HG03139 (cell line): Measurements from ENCODE around the gene ZFYVE28.

Experiments used
- ATAC-seq: cut with Tn5 transposase; IDR thresholded peaks from one replicate; pipeline ENCODE4 v1.9.1; 2021; ENCODE audit not compliant: unreplicated experiment

ZFYVE28 gene

DNA sequence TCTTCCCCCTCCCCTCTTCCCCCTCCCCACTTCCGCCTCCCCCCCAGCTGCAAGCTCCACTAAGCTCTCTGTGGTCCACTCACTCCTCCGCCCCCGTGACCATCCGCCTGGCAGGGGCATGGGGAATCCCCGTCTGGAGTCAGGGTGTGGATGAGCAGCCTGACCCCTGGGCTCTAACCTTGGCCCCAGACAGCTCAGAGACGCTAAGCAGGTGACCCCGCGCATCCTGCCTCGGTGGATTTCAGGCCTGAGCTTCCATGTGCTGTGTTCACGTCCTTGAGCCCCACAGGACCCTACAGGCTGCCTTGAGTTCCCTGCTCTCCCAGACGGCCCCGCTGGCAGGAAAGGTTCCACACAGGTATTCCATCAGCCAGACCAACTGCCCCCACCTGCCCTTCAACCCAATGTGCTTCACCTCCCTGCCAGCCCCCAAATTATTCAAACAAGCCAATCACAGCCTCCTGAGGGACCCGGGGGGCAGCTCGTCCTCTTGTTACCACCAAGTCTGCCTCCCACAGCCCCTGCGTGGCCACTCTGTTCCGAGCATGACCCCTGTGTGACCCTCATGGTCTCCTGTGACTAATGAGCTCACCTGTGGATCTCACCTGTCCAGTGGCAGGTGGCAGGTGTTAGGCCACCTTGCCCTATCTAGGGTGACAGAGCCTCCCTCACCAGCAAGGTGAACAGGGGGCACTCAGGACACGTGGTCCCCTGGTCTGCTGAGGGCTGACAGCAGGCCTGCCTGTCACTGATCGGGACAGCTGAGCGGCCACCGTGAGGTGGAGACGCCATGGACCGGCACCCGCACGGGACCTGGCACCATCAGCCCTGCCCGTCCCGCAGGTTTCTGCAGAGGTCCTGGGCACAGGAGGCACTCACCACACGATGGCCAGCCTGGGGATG is 83.4 kb downstream of the ZFYVE28 start:
- no peak for ATAC-seq

DNA sequence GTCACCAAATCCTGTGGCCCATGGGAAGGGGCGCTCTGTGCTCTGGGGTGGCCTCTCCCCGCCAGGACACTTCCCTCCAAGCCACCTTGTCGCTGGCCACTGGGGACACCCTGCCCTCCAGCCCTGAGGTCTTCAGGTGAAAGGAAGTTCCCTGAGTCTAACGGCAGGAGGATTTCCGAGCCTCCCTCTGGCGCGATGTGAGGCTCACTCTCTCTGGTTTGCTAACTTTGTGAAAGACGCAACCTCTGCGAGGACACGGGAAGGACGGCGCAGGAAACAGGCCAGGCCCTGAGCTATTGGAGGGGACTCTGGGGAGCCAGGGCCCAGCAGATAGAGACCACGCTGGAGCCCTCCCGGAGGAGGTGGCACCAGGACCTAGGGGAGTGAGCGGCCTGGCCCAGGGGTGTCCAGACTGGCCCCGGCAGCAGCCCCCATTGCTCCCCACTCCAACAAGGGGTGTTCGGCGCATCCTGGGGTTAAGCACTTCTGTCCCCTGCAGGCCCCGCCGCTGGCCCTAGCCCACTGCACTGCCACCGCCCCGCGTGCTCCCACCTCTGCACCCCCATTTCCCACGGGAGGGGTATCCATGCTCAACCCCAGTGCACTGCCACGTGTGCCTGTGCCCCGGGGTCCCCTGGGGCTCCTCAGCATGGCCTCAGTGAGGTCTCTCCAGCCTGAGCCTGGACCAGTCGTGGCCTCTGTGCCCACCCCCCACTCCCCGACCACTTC is 84.4 kb downstream of the ZFYVE28 start:
- no peak for ATAC-seq

DNA sequence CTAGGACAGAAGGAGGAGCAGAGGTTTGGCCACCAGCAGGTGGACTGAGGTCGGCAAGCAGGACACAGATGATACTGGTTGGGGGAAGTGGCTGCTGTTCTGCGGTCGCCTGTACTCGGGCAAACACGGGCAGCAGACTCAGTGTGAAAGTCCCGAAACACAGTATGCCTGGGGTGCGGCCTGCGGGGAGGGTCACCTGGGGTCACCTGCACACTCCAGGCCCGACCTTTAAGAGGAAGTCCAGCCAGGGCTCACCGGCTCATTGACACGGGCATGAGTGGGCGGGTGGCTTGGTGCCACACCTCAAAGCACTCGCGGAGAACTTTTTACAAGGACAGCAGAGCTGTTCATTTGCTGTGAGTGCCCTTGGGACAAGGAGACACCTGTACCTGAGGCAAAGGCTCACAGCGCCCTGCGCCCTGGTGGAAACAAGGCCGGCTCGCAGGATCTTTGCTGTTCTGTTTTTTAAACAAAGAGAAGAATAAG is 85.0 kb downstream of the ZFYVE28 start:
- no peak for ATAC-seq

DNA sequence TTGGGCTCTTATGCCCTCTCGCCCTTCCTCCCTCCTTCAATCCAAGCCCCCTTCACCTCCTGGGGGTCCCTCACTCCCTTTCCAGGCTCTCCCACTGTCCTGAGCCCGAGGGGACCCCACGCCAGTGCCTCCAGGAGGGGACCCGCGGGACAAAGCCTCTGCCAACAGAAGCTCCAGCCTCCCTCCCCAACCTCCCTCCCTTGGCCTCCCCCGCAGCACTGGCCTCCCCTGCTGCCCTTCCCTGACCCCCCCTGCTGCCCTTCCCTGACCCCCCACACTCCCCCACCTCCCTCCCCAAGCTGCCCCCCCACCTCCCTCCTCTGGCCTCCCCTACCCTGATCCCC is 85.5 kb downstream of the ZFYVE28 start:
- ATAC-seq, result no peak

DNA sequence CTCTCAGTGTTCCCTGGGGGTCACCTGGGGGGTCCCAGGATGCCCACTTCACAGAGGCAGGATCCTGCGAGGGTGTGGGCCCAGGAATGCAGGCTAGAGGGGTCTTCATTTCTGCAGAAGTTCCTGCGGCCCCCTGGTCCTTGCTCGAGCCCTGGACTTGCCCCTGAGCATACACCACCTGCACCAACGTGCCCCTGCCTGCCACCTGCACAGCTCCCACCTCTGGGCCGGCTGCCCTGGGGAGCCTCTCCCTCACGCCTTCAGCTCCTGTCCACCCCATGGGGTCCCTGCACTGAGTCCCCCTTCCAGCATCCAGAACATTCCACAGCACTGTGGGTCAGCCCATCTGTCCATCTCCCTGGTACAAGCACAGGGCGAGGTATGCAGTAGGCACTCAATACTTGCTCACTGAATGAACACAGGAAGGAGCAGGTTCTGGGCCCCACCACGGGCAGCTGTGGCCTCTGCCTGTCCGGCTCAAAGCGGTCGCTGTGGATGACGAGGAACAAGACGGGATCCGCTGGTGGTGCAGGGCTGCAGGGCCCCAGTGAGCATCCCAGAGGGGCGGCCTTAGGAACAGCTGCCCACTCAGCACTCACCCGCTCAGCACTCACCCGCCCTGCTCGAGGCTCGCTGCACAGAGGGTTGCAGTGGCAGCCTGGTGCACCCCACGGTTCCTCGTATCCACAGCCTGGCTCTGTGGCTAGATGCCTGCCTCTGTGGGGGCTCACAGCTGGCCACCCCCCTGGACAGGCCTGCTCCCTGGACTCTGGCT is 86.1 kb downstream of the ZFYVE28 start:
- no peak for ATAC-seq

DNA sequence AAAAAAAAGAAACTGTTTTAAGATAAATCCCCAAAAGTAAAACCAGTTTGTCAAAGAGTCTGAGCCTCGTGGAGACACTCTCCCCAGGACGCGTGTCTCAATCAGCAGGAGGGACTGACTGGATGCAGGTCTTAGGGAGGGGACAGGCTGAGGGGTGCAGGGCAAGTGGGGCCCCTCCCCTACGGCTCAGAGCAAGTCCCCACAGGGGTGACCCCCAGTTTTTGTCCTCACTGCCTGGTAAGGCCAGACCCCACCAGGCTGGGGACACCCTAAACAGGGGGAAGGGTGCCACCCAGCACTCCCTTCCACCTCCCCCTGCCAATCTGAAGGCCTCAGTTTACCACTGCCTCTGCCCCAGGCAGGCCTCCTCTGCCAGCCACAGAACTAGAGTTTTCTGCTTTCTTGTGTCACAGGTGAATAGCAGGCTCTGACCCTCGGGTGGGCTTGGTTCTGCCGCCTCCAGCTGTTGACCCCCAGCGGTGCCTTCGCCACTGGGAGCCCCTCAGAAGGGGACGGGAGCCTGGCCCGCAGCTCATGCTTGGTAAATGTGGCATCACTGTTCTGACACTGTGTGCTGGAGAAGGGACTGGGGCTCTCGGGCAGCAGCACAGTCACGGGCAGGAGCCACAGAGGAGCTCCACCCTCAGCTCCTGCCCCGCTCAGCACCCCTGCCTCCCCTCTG is 86.8 kb downstream of the ZFYVE28 start:
- no peak for ATAC-seq

DNA sequence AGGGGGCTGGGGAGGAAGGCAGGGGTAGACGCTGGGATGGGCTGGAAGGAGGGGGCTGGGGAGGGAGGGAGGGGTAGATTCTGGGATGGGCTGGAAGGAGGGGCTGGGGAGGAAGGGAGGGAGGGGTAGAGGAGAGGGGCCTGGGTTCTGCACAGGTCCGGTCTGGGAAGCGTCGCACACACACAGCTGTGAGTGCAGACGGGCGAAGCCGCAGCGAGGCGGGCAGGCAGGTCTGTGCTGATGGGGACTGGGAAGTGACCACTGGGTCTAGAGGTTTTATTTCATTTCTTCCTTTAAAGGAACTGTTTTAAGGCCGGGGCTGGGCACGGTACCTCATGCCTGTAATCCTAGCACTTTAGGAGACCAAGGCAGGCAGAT is 87.4 kb downstream of the ZFYVE28 start:
- no peak for ATAC-seq

DNA sequence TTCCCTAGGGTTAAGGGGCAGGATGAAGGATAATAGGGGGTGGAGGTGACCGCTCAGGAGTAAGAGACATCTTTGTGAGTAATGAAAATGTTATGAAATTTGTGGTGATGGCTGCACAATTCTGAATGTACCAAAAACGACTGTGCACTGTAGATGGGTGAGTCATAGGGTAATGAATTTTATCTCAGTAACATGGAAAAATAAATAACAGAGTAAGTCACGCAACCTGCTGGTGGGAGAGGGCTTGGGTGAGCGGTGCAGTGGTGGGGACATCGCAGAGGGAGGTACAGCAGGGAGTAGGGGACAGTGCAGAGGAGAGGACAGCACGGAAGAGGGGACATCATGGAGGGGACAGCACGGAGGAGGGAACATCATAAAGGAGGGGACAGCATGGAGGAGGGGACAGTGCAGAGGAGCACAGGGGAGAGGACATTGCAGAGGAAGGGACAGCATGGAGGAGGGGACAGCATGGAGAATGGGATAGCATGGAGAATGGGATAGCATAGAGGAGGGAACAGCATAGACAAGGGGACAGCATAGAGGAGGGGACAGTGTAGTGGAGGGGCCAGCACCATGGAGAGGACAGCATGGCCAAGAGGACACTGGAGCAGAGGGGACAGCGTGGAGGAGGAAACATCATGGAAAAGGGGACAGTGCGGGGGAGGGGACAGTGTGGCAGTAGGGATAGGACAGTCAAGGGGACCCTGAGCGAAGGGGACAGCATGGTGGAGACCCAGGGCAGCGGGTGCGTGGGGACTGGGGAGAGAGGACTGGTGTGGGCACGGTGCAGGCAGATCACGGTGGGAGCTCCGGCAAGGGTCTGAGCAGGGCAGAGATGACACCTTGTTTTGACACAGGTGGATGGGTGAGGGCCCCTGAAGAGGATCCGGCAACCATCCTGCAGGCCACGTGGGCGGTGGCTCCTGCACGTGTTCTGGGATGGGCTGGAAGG is 88.1 kb downstream of the ZFYVE28 start:
- ATAC-seq, result no peak

DNA sequence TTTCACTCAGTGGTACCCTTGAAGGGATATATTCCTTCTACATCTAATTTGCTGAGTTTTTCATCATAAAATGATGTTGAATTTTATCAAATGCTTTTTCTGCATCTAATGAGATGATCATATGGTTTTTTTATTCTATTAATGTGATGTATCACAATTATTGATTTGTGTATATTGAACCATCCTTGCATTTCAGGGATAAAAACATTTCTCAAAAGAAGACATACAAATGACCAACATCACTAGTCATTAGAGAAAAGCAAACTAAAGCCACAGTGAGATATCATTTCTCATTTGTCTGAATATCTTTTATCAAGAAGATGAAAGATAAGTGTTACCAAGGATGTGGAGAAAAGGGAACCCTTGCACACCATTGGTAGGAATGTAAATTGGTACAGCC is 90.9 kb downstream of the ZFYVE28 start:
- ATAC-seq, result no peak

DNA sequence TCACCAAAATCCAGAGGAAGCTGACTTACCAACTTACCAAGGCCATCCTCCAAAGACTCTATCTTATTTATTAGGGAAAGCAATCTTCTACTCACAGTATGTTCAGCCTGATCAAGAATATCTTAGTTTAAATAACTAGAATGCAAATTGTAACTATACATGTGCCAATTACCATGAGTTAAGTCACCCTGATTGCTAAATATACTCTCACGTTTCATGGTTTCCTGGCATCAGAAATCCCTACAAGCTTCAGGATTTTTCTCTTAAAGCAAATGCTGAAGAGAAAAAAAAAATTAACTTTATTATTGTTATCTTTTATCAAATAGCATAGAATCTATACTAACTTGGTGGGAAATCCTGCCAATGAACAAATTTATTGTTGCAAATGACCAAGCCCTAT is 93.6 kb downstream of the ZFYVE28 start:
- no peak for ATAC-seq

DNA sequence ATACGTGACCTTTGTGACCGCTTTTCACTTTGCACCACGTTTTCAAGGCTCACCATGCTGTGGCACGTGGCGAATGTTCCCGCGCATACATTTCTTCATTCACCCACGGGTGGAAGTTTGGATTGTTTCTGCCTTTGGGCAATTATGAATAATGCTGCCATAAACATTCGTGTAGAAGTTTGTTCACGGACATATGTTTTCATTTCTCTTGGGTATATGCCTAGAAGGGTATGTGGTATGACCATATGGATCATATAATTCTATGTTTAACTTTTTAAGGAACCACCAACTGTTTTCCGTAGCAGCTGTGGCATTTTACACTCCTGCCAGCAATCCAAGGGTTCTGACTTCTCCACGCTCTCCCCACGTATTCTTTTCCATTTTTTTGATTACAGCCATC is 95.6 kb downstream of the ZFYVE28 start:
- no peak for ATAC-seq

DNA sequence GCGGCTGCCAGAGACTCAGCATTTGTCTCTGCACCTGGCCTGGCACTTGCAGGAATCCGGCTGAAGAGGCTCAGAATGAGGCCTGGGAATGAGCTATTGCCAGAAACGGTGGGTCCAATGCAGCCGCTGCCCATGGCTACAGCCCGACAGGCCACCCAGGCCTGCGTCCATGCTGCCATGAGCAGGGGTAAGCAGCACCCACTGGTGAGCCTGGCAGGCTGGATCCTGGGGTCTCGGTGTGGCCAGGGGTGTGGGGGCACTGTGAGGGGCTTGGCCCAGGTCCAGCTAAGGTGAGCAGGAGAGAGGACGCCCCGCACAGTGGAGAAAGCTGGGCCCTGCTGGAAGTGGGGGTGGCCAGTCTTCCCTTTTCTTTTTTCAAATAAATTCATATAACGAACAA is 96.2 kb downstream of the ZFYVE28 start:
- ATAC-seq, result no peak

DNA sequence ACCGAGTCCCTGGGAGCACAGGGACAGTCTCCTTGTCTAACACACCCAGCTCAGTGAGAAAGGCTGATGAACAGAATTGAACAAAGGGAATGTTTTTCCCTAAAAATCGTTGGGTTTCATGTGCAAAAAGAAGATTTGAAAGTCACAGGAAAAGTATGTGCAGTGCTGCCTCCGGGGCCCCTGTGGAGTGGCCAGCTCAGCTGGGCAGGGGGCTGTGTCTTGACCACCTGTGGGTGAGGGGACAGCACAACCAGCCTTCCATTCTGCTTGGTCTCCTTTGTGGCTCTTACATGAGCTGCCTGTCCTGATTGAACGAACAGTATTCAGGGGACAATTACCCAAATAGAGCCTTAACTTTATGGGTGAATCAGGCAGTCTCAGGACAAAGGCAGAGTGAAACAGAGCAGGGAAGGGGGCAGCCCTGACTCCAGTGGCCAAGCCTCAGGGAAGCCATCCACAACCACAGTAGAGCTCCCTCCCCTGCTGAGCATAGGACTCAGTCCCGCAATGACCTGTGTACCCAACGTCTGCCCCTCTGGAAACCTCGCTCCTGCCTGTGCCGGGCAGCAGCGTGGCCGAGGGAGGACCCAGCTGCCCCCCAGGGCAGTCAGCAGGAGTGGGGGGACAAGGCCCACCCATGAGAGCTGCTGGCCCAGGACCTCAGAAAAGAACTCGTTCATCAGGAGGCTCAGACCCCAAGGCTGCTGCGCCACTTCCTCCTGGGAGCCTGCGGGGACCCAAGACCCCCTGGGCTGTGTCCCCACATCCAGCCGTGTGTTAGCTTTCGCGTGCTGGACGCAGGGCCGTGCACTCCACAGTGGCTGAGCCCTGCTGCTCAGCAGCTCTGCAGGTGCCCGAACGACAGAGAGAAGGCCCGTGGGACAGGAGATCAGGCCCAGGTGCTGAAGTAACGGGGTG is 96.9 kb downstream of the ZFYVE28 start:
- ATAC-seq, result no peak

DNA sequence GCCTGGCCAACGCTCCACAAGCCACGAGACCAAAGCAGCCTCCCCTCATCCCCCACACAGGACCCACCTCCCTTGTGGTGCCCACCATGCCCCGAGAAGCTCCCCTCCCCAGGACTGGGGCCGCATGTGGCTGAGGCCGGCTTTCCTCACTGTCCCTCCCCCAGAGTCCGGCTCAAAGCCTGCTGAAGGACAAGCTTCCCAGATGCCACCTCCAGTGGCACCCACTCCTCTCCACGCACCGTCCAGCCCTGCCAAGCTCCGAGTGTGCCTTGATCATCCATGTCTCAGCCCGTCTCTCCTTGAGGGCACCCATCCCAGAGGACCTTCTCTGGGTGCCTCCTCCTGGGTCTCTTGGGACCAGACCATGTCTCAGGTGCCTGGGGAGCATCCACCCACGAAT is 97.7 kb downstream of the ZFYVE28 start:
- no peak for ATAC-seq

DNA sequence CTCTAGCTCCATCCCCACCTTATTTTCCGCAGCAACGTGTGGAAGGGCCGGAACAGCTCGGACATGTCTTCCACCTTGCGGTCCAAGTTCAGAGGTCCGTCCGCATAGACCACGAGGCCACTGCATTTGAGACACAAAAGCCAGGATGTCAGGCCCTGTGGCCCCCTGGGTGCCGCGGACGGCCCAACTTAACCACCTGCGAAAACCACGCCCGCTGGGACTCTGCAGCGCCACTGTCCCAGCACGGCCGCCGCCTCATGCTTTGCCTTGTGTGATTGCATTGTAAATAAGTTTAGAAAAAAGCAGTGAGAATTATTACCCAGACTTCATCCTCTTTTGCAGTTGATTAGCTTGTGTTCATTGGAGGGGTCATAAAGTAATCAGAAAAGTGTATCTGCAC is 98.3 kb downstream of the ZFYVE28 start:
- ATAC-seq, result no peak

DNA sequence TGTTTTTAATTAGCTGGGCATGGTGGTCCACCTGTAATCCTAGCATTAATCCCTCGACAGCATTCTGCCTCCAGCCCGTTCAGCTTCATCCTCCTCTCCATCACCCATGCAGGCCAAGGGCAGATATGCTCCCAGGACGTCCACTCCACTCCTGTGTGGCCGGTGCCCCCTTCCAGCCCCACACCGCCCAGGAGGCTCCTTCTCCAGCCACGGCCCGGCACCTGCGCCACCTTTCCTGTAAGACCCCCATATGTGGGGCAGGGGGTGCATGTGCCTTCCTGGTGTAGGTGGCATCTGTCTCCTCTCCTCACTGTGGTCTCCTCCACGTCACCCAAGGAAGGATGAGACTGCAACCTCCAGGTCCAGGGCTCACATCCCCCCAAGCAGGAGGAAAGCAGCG is 99.6 kb downstream of the ZFYVE28 start:
- ATAC-seq, result no peak

DNA sequence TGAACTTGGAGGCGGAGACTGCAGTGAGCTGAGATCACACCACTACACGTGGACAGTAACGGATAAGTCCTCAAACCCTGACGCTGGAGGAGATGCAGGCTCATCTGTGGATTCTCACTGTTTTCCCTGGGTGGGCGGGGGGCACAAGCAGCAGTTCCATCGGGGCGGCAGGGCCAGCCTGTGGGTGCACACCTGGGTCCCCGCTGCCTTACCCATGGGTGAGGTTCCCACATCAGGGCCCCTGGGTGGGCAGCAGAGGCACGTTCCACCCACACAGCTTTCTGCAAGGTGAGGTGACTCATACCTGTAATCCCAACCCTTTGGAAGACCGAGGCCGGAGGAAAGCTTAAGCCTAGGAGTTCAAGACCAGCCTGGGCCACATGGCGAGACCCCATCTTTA is 100.0 kb downstream of the ZFYVE28 start:
- ATAC-seq, result no peak

DNA sequence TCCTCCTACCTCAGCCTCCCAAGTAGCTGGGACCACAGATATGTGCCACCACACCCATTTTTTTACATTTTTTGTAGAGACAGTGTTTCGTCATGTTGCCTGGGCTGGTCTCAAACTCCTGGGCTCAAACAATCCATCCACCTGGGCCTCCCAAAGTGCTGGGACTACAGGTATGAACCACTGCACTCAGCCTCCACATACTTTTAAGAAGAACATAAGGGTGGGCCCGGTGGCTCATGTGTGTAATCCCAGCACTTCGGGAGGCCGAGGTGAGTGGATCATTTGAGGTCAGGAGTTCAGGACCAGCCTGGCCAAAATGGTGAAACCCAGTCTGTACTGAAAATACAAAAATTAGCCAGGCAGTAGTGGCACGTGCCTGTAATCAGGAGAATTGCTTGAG is 105.1 kb downstream of the ZFYVE28 start:
- no peak for ATAC-seq
